Left ventricle myocardium inferior (tissue), 1 donor: Measurements from ENCODE around the gene ELOF1. TPM values are rescaled to one million over a fixed set of nuclear protein-coding genes. Genes with fewer than 3 reads are reported as not detected.
"Not testable (repeated sequence)": the region's sequence is repeated elsewhere in the genome, so short reads cannot be mapped to it uniquely, and the experiment has no call there.

ENCODE experiments used
- DNase-seq: peaks from one replicate; pipeline ENCODE4 v3.0.0-alpha.2; 2020
- H3K27ac ChIP-seq: fragments of 200-600 bp; replicated peaks from 2 replicates; pipeline ENCODE4 v1.8.0; 2021
- H3K27me3 ChIP-seq: fragments of 200-600 bp; 2 replicates; pipeline ENCODE4 v1.8.0; 2021; ENCODE audit warnings: low read depth
- H3K36me3 ChIP-seq: fragments of 200-600 bp; 2 replicates; pipeline ENCODE4 v1.8.0; 2021
- H3K4me1 ChIP-seq: fragments of 200-600 bp; 2 replicates; pipeline ENCODE4 v1.8.0; 2021
- H3K4me3 ChIP-seq: fragments of 200-600 bp; 2 replicates; pipeline ENCODE4 v1.8.0; 2021; ENCODE audit warnings: mild to moderate bottlenecking, moderate library complexity
- H3K9me3 ChIP-seq: fragments of 200-600 bp; replicated peaks from 2 replicates; pipeline ENCODE4 v1.8.0; 2021
- intact Hi-C: fragments of 100-400 bp; cut with micrococcal nuclease; formaldehyde crosslinking; loops from one replicate; pipeline ENCODE4 v1.11.0; 2022
- total RNA-seq: library from RNA; stranded (reverse); fragmentation: NEBNext Ultra II Directional; extraction: Animal tissue kit (Norgen Biotek cat#: 25700); gene quantifications from one replicate; pipeline ENCODE4 v1.2.1, GENCODE V29; 2021
- TF ChIP-seq, protein P1 (sequence below): fragments of 200-600 bp; IDR thresholded peaks from 2 replicates; pipeline ENCODE4 v1.8.0; 2021; ENCODE audit warnings: antibody characterized with exemption, mild to moderate bottlenecking, borderline replicate concordance
- donor health status: DM: no; HTN: yes; CAD: no; lungs with severe emphysema.

ELOF1 gene
- total RNA-seq, 1 donor from 2014 or later = 33.1 TPM

DNA sequence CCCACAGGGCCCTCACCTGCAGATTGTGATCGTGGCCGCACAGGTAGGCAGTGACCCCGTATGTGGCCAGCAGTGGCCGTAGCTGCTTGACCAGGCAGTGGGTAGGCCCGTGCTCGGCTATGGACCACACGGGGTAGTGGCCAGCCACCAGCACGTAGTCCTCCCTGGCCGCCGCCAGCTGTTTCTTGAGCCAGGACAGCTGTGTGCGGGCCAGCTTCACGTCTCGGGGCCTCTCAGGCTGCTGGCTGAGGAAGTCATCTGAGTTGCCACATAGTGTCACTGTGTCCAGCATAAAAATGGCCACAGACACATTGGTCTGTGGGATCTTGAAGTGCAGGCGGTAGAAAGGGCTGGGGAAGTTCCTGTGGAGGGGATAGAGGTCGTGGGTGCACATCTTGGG lies 17.2 kb upstream of the ELOF1 start:
- TF ChIP-seq, protein P1, sequence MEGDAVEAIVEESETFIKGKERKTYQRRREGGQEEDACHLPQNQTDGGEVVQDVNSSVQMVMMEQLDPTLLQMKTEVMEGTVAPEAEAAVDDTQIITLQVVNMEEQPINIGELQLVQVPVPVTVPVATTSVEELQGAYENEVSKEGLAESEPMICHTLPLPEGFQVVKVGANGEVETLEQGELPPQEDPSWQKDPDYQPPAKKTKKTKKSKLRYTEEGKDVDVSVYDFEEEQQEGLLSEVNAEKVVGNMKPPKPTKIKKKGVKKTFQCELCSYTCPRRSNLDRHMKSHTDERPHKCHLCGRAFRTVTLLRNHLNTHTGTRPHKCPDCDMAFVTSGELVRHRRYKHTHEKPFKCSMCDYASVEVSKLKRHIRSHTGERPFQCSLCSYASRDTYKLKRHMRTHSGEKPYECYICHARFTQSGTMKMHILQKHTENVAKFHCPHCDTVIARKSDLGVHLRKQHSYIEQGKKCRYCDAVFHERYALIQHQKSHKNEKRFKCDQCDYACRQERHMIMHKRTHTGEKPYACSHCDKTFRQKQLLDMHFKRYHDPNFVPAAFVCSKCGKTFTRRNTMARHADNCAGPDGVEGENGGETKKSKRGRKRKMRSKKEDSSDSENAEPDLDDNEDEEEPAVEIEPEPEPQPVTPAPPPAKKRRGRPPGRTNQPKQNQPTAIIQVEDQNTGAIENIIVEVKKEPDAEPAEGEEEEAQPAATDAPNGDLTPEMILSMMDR = no peak
- DNase-seq = no peak

DNA sequence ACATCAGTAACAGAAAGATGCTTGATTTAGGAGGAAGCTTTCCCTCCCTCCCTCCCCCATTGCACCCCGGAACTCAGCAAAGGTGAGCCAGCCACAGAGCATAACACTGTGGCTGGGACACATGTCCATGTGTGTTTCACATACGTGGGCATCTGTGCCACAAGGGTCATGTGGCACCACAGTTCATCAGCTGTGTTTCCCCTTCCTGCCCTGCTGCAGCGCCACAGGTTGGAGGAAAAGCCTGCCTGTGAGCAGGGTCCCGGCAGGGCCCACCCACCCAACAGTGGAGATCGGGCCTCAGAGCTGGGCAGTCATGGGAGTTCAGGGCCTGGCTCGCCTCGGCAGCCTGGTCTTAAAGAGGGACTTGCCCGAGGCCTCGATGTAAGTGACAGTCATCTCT lies 15.7 kb upstream of the ELOF1 start:
- H3K9me3 ChIP-seq = no peaks in the 10 kb centered on the region
- TF ChIP-seq, protein P1 = no peak
- no peak overlapping the region for H3K27ac ChIP-seq
- H3K4me3 ChIP-seq = no peak overlapping the region
- H3K27me3 ChIP-seq = peaks cover 15% of the 10 kb centered on the region
- intact Hi-C loops = no loop called here
- DNase-seq = no peak
- no peaks in the 10 kb centered on the region for H3K36me3 ChIP-seq
- H3K4me1 ChIP-seq = peaks cover 11% of the 10 kb centered on the region

More for the DNA sequence above, 17.2 kb upstream of the ELOF1 start:
- peaks cover 11% of the 10 kb centered on the region for H3K4me1 ChIP-seq
- peaks cover 22% of the 10 kb centered on the region for H3K27me3 ChIP-seq
- intact Hi-C loops = no loop called here
- H3K9me3 ChIP-seq = no peaks in the 10 kb centered on the region
- no peaks in the 10 kb centered on the region for H3K36me3 ChIP-seq
- no peak overlapping the region for H3K4me3 ChIP-seq
- H3K27ac ChIP-seq = no peak overlapping the region

DNA sequence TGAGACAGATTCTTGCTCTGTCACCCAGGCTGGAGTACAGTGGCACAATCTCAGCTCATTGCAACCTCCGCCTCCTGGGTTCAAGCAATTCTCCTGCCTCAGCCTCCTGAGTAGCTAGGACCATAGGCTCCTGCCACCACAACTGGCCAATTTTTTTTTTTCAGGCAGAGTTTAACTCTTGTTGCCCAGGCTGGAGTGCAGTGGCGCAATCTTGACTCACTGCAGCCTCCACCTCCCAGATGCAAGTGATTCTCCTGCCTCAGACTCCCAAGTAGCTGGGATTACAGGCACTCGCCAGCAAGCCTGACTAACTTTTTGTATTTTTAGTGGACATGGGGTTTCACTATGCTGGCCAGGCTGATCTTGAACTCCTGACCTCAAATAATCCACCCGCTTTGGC lies 14.7 kb upstream of the ELOF1 start:
- H3K4me3 ChIP-seq, intact Hi-C loops, H3K27ac ChIP-seq, H3K9me3 ChIP-seq, DNase-seq, H3K4me1 ChIP-seq, H3K36me3 ChIP-seq, H3K27me3 ChIP-seq: not testable (repeated sequence)

DNA sequence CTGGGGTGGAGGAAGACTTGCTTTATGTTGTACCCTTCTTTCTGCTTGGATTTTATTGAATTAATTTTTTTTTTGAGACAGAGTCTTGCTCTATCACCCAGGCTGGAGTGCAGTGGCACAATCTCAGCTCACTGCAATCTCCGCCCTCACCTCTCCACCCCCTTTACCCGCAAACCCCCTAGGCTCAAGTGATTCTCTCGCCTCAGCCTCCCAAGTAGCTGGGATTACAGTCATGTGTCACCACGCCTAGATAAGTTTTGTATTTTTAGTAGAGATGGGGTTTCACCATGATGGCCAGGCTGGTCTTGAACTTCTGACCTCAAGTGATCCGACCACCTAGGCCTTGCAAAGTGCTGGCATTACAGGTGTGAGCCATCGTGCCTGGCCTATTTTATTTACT lies 14.3 kb upstream of the ELOF1 start:
- intact Hi-C loops, H3K36me3 ChIP-seq, H3K4me3 ChIP-seq, H3K4me1 ChIP-seq, DNase-seq, H3K9me3 ChIP-seq, H3K27ac ChIP-seq, H3K27me3 ChIP-seq: not testable (repeated sequence)

DNA sequence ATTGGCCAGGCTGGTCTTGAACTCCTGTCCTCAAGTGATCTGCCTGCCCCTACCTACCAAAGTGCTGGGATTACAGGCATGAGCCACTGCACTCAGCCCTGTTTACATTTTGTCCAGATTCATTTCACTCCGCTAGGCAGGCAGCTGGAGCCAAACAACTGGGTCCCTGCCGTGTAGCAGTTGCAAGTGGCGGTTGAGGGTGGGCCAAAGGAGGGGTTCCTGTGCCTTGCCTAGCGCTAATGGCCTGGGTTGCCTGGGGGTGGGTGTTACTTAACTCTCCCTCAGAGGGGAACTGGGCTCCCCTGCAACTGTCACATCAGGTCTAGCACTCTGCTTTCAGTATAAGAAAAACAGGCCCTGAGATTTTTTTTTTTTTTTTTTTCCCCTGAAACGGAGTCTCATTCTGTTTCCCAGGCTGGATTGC lies 11.0 kb upstream of the ELOF1 start:
- H3K36me3 ChIP-seq = no peaks in the 10 kb centered on the region
- TF ChIP-seq, protein P1 = no peak
- no peak for DNase-seq
- H3K27me3 ChIP-seq = no peaks in the 10 kb centered on the region
- H3K27ac ChIP-seq = no peak overlapping the region
- H3K4me3 ChIP-seq = no peak overlapping the region
- H3K4me1 ChIP-seq = no peaks in the 10 kb centered on the region
- no peaks in the 10 kb centered on the region for H3K9me3 ChIP-seq
- intact Hi-C loops = no loop called here

DNA sequence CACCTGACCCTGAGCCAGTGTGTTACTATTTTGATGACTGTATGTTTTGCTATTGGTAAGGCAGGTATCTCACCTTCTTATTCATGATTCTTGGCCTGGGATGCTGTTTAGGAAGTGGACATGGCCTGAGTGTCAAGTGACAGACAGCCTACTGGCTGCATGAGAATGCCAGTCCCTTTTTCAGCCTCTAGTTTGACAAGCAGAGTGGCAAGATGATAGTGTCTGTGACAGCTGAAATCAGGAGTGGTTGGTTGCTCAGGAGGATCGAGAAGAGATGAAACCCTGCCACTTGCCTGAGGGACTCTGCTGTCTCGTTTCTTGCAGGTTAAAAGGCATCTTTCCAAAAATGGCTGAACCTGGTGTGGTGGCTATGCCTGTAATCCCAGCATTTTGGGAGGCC lies 7.1 kb upstream of the ELOF1 start:
- Histone ChIP-seq H3K27ac (no peak overlapping the region), H3K27me3 (no peaks in the 10 kb centered on the region), H3K36me3 (no peaks in the 10 kb centered on the region), H3K4me3 (no peak overlapping the region), H3K9me3 (no peaks in the 10 kb centered on the region), H3K4me1 (no peaks in the 10 kb centered on the region)
- intact Hi-C loops = no loop called here
- DNase-seq = no peak
- TF ChIP-seq, protein P1 = no peak

DNA sequence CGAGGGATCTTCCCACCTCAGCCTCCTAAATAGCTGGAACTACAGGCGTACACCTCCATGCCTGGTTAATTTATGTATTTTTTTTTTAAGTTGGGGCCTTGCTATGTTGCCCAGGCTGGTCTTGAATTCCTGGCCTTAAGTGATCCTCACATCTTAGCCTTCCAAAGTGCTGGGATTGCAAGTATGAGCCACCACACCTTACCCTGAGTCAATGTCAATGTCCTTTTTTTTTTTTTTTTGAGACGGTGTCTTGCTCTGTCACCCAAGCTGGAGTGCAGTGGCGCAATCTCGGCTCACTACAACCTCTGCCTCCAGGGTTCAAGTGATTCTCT lies 6.6 kb upstream of the ELOF1 start:
- H3K27ac ChIP-seq, intact Hi-C loops, H3K9me3 ChIP-seq, H3K4me3 ChIP-seq, H3K4me1 ChIP-seq, H3K27me3 ChIP-seq, DNase-seq, H3K36me3 ChIP-seq: not testable (repeated sequence)

DNA sequence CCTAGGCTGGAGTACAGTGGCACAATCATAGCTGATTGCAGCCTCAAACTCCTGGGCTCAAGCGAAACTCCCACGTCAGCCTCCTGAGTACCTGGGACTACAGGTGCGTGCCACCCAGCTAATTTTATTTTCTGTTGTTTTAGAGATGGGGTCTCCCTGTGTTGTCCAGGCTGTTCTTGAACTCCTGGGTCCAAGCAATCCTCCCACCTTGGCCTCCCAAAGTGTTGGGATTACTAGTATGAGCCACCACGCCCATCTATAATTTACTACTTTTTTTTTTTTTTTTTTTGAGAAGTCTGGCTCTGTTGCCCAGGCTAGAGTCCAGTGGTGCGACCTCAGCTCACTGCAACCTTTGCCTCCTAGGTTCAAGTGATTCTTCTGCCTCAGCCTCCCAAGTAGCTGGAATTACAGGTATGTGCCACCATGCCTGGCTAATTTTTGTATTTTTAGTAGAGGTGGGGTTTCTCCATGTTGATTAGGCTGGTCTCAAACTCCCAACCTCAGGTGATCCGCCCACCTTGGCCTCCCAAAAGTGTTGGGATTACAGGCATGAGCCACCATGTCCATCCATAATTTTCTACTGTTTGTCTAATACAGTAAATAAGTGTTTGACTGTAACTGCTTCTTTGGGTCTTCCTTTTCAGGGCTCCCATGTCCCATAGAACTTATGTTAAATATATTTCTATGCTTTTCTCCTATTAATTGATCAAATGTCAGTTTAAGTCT lies 5.2 kb upstream of the ELOF1 start:
- H3K27ac ChIP-seq, intact Hi-C loops, H3K27me3 ChIP-seq, DNase-seq, H3K36me3 ChIP-seq, H3K9me3 ChIP-seq, H3K4me3 ChIP-seq: not testable (repeated sequence)
- H3K4me1 ChIP-seq = peaks cover 16% of the 10 kb centered on the region
